ENCODE data around the gene KRTAP4-4.
"Not testable (repeated sequence)": the region's sequence is repeated elsewhere in the genome, so short reads cannot be mapped to it uniquely, and the experiment has no call there.

The KRTAP4-4 gene

DNA sequence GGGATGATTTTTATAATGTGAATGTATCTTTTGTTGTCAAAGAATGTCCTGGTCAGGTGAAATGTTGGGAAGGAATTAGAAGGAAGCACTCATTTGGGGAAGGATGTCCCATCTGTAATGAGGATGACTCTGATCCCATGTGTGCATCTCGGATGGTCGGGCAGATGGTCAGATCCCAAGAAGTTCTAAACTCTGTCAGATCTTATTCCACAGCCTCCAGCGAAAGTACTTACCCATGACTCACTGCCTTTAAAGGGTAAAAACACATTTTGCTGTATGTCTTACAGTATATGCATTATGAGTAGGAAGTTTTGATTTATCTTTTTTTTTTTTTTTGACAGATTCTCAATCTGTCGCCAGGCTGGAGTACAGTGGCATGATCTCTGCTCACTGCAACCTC is 41.8 kb downstream of the KRTAP4-4 start:
- no peak for TF ChIP-seq CTCF (conservative IDR thresholded peaks at IDR 0.05; ENCODE audit: low read depth, low read length)
- DNase-seq (ENCODE audit: low read depth): no peak
- H3K4me3 ChIP-seq (ENCODE audit: low read depth, low read length): no peak overlapping the region

DNA sequence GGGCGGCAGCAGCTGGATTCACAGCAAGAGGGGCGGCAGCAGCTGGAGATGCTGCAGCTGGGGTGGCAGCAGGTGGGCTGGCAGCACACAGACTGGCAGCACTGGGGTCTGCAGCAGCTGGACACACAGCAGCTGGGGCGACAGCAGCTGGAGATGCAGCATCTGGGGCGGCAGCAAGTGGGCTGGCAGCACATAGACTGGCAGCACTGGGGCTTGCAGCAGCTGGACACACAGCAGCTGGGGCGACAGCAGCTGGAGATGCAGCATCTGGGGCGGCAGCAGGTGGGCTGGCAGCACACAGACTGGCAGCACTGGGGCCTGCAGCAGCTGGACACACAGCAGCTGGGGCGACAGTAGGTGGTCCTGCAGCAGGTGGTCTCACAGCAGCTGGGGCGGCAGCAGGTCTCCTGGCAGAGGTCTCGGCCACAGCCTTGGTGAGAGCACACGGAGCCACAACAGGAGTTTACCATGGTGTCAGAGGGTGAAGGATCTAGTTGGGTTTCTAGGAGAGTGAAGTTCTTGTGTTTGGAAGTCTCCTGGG is 42.6 kb downstream of the KRTAP4-4 start, which contains the start of gene KRTAP4-11:
Gene KRTAP4-11 (minus strand): TSS at position 528 of the 541 bp plus-strand sequence. CDS start 58 bp downstream, at position 470.
- not testable (repeated sequence) for H3K4me3 ChIP-seq (ENCODE audit: low read depth, low read length); DNase-seq (ENCODE audit: low read depth)

GRCh38 chr17:41116297-41116696 is 44.3 kb downstream of the KRTAP4-4 start:
- no peak for DNase-seq (ENCODE audit: low read depth)
- H3K4me3 ChIP-seq (ENCODE audit: low read depth, low read length): no peak overlapping the region
- no peak for TF ChIP-seq CTCF (conservative IDR thresholded peaks at IDR 0.05; ENCODE audit: low read depth, low read length)

- TF ChIP-seq CTCF (conservative IDR thresholded peaks at IDR 0.05; ENCODE audit: low read depth, low read length): no peak
- no peak overlapping the region for H3K4me3 ChIP-seq (ENCODE audit: low read depth, low read length)
- DNase-seq (ENCODE audit: low read depth): no peak
Measured at GRCh38 chr17:41111151-41111885, 49.2 kb downstream of the KRTAP4-4 start.
